VCaP (cell line): Measurements from ENCODE around the gene R3HDM2.

ENCODE experiments used
- H3K27ac ChIP-seq: fragments of 450-650 bp; 2 replicates; pipeline ENCODE4 v1.5.1; 2017
- CTCF ChIP-seq: fragments of 450-650 bp; conservative IDR thresholded peaks from 2 replicates; pipeline ENCODE4 v1.5.1; 2017; ENCODE audit warnings: mild to moderate bottlenecking, moderate library complexity

R3HDM2 gene

DNA sequence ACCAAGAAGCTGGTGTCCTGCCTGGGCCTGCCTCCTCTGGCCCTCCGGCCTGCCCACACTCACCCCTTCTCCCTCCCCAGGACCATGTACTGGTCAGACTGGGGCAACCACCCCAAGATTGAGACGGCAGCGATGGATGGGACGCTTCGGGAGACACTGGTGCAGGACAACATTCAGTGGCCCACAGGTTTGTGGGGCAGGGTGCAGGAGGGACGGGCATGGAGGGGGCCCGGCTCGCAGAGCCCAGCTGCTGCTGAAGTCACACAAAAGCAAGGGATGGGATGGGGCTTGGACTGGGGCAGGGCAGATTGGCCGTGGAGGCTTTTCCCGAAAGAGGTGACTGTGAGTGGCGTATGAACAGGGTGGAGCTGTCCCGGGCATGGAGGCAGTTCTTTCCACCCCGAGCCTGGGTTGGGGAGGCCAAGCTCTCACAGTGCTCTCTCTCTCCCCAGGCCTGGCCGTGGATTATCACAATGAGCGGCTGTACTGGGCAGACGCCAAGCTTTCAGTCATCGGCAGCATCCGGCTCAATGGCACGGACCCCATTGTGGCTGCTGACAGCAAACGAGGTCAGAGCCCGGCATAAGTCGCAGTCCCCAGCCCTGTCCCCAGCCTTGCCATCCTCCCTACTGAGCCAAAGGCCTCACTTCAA, 222.1 kb downstream of the R3HDM2 start:
- no peak overlapping the region for H3K27ac ChIP-seq
- no peak for TF ChIP-seq CTCF

DNA sequence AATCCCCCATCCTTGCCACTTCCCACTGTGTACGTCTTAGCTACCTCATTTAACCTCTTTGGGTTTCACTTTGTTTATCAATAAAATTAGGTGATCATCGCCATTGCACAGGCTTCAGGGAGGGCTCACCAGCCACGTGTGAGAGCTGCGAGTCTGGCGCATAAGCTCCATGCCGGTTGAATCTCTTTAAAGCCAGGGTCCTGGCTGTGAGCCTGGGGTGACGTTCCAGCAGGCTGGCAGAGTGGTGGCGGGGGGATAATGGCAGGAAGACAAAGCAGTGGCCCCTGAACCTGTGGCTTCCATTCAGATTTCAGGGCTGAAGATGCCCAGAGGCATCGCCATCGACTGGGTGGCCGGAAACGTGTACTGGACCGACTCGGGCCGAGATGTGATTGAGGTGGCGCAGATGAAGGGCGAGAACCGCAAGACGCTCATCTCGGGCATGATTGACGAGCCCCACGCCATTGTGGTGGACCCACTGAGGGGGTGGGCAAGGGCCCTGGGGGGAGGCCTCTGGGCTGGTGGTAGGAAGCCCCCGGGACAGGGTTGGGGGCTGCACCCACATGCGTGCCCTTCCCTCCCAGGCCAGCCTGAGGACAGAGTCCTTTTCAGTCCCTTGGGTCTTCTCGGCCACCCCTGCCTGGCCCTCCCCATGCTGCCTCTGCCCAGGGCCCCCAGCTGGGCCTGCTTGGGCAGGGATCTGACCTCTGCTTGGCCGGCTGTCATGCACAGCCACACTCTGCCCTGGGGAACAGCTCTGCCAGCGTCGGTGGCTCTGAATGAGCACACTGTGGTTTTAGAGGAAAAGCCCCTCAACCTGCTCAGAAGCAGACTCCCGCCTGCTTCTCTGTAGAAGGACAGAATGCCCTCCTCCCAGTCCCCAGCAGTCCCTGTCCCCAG, 222.9 kb downstream of the R3HDM2 start:
- TF ChIP-seq CTCF, result no peak
- H3K27ac ChIP-seq, result no peak overlapping the region

GRCh38 chr12:57205931-57206330, 224.9 kb downstream of the R3HDM2 start:
- no peak overlapping the region for H3K27ac ChIP-seq

GRCh38 chr12:57205186-57205585, 225.7 kb downstream of the R3HDM2 start:
- TF ChIP-seq CTCF, result no peak
- H3K27ac ChIP-seq, result no peak overlapping the region

More at GRCh38 chr12:57205931-57206330, 224.9 kb downstream of the R3HDM2 start:
- no peak for TF ChIP-seq CTCF

DNA sequence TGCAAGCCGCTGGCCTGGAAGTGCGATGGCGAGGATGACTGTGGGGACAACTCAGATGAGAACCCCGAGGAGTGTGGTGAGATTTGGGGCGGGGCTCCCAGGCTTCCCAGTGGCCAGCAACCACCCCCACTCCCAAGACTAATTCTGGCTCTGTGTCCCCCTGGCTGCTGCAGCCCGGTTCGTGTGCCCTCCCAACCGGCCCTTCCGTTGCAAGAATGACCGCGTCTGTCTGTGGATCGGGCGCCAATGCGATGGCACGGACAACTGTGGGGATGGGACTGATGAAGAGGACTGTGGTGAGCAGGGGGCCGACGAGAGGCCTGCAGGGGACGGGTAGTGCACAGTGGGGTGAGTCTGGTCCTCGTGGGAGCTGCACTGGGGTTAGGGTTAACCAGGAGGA, 226.4 kb downstream of the R3HDM2 start:
- no peak overlapping the region for H3K27ac ChIP-seq
- TF ChIP-seq CTCF, result no peak

GRCh38 chr12:57203791-57204190, 227.1 kb downstream of the R3HDM2 start:
- no peak for TF ChIP-seq CTCF
- no peak overlapping the region for H3K27ac ChIP-seq
